Gastroesophageal sphincter (tissue), 3 donors: ENCODE data around the gene RBFA.

Source experiments
- CTCF ChIP-seq, 4 experiments: fragments of 200-600 bp in 2 of 4; fragments of 450-650 bp in 2 of 4; sonication (generic) in 1 of 4; IDR thresholded peaks; one replicate each; pipeline ENCODE4 v1.5.1; 2017 to 2019; ENCODE audit warnings: antibody characterized with exemption in 4 of 4, mild to moderate bottlenecking in 2 of 4, moderate library complexity in 2 of 4
- EP300 ChIP-seq: sonication (generic); formaldehyde crosslinking; IDR thresholded peaks from one replicate; pipeline ENCODE4 v1.6.1; 2017; ENCODE audit warnings: antibody characterized with exemption, mild to moderate bottlenecking
- POLR2A ChIP-seq, 2 donors: fragments of 450-650 bp; IDR thresholded peaks; one replicate each; pipeline ENCODE4 v1.6.1; 2017; ENCODE audit warnings: antibody characterized with exemption in 2 of 2, mild to moderate bottlenecking in 2 of 2, moderate library complexity in 1 of 2
- POLR2AphosphoS5 ChIP-seq: sonication (generic); formaldehyde crosslinking; IDR thresholded peaks from one replicate; pipeline ENCODE4 v1.6.1; 2017; ENCODE audit warnings: antibody characterized with exemption

- TF ChIP-seq CTCF (IDR thresholded peaks at IDR 0.05) = no peak
- TF ChIP-seq POLR2A (IDR thresholded peaks at IDR 0.05) = no peak
- no peak for TF ChIP-seq EP300
- no peak for TF ChIP-seq POLR2AphosphoS5
These were observed 40.5 kb downstream of the RBFA start for GRCh38 chr18:80074697-80075096.
